Fibroblast of lung (primary cell): ENCODE measurements around the gene CPOX.

Source experiments
- EZH2 ChIP-seq: IDR thresholded peaks from 2 replicates; pipeline ENCODE4 v1.5.1; 2012; ENCODE audit warnings: low read length, control low read depth, mild to moderate bottlenecking; ENCODE audit errors: missing control alignments
- TF ChIP-seq, protein P1 (sequence below), 2 donors: IDR thresholded peaks in 1 of 2; conservative IDR thresholded peaks in 1 of 2; 1 replicate in 1 of 2; 2 replicates in 1 of 2; pipeline ENCODE4 v1.5.1; 2011 to 2012; ENCODE audit warnings: low read length in 2 of 2, control low read depth in 1 of 2, inconsistent platforms in 1 of 2, low read depth in 1 of 2, mild to moderate bottlenecking in 1 of 2

DNA sequence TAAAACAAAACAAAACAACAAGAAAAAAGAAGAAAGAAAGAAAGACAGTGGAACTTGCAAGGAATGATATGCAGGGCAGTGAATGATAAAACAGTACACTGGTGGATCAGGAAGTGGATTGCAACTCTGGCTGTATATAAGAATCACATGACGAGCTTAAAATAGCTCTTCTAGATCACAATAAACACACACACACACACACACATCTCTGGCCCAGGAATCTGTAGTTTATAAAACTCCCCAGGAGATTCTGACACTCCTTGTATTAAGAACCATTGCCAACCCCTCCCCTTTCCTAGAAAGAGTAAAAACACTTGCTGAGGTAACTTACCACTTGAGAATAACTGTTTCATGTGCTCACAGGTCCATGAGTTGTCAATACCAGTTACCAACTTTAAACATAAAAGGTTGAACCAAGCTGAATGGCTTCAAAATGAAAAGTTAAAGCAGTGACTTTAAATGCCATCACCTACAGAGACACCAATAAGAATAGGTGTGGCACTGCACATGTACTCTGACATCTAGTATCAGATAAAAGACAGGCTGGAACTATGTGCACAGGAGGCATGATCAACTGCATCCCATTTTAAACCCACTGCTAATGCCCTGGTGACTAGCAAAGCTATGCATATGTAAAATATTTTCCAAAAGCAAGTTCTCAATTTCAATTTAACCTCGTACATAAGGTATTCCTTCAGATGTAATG is 3.9 kb downstream of the CPOX start:
- TF ChIP-seq, protein P1, sequence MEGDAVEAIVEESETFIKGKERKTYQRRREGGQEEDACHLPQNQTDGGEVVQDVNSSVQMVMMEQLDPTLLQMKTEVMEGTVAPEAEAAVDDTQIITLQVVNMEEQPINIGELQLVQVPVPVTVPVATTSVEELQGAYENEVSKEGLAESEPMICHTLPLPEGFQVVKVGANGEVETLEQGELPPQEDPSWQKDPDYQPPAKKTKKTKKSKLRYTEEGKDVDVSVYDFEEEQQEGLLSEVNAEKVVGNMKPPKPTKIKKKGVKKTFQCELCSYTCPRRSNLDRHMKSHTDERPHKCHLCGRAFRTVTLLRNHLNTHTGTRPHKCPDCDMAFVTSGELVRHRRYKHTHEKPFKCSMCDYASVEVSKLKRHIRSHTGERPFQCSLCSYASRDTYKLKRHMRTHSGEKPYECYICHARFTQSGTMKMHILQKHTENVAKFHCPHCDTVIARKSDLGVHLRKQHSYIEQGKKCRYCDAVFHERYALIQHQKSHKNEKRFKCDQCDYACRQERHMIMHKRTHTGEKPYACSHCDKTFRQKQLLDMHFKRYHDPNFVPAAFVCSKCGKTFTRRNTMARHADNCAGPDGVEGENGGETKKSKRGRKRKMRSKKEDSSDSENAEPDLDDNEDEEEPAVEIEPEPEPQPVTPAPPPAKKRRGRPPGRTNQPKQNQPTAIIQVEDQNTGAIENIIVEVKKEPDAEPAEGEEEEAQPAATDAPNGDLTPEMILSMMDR (conservative IDR thresholded peaks at IDR 0.05 in 1 of 2, IDR thresholded peaks at IDR 0.05 in 1 of 2; ENCODE audit: low read depth in 1 of 2, low read length in 2 of 2), result no peak
- no peak for TF ChIP-seq EZH2
